Dermis microvascular lymphatic vessel endothelial cell (primary cell): ENCODE results near the gene ZDBF2. TPM values are rescaled to one million over a fixed set of nuclear protein-coding genes. Genes with fewer than 3 reads are reported as not detected.
"Not testable (repeated sequence)": the region's sequence is repeated elsewhere in the genome, so short reads cannot be mapped to it uniquely, and the experiment has no call there.

Experiments
- DNase-seq, 2 donors: peaks; one replicate each; pipeline versions ENCODE4 v3.0.0 to v3.0.0-alpha.2; 2010; ENCODE audit warnings: low read depth in 2 of 2
- total RNA-seq: library from RNA; depleted of rRNA; stranded (reverse); fragments of >200 nt; gene quantifications from 2 replicates; pipeline ENCODE4 v1.2.1, GENCODE V29; 2014

The ZDBF2 gene
- total RNA-seq, 1 donor from 2014 or later: 8.2 TPM

DNA sequence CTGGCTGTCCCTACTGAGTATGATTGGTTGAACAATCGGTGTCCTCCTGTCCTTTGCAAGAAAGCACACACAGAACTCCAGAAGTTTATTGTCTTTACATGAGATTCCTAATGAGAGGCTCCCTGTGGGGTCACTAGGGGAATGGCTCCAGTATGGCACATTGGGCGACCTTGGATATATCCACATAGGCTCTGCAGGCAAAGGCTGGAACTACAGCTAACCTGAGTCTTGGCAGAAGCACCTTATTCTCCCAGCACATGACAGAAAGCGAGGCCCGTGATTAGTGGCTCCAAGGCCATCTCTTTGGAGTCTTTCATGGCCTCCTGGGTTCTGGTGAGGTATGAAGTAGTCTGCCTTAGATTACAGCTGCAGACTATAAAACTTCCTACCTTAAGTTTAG is 49.0 kb downstream of the ZDBF2 start:
- no peak for DNase-seq

GRCh38 chr2:206324869-206325268 is 50.4 kb downstream of the ZDBF2 start:
- DNase-seq: no peak

GRCh38 chr2:206328974-206329373 is 54.5 kb downstream of the ZDBF2 start:
- no peak for DNase-seq

GRCh38 chr2:206336861-206337260 is 62.4 kb downstream of the ZDBF2 start:
- DNase-seq: no peak

GRCh38 chr2:206337956-206338355 is 63.5 kb downstream of the ZDBF2 start:
- DNase-seq: no peak

DNA sequence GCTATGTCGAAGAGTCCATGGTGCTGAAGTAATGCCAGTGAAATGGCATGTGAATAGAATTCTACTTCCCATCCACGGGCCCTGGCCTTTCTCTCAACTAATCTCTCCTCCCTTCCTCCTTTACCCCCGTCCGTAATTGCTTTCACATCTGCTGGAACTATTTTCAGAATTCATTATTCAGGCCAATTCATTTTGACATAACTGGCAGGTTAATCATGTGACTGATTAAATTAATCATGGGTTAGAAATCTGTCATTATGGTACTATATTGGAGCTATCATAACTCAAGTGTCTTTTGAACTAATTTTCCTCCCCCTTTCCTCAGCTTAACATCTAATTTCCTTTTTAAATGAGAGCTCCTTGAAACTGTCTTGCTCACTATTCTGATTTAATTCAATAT is 66.9 kb downstream of the ZDBF2 start:
- DNase-seq: no peak

DNA sequence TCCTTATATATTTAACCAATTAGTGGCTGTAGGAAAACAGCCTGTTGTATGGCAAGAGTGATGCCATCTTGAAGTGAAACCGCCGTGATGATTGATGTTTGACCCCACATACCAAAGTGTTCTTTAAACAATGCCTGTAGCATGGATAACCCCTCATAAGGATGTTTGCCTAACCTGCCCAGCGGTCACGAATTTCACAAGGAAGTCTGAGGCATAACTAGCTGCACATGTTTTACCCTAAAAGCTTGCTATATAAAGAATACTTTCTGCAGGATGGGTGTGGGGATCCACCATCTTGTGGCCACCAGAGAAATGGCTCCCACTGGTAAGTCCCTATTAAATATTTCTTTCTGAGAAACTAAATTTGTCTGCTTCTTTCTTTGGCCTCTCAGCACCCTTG is 68.7 kb downstream of the ZDBF2 start:
- DNase-seq: no peak

GRCh38 chr2:206343816-206344215 is 69.4 kb downstream of the ZDBF2 start:
- DNase-seq: no peak

- no peak for DNase-seq
These were observed 71.1 kb downstream of the ZDBF2 start for GRCh38 chr2:206345606-206346005.

GRCh38 chr2:206349375-206349774 is 74.9 kb downstream of the ZDBF2 start:
- no peak for DNase-seq

DNA sequence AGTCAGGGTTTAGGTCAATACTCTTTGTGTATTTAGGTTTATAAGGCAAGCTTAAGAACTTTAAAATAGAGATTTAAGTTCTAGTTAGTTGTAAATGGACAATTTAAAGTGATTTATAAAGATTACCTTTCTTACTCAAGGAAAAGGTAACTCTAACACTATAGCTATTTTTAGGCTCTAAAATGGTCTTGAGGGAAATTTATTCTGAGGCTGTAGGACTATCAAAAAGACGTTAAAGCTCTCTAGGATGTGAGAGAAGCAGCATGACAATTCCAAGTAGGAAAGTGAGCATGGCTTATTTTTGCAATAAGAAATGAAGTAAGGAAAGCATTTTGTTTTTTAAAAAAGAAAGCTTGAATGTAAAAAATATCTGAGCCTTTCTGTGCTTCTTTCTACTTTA is 78.1 kb downstream of the ZDBF2 start:
- DNase-seq: no peak

- peak in 1 of 2 donors; percentile 1 for DNase-seq
These were observed 79.2 kb downstream of the ZDBF2 start for GRCh38 chr2:206353685-206354084.

DNA sequence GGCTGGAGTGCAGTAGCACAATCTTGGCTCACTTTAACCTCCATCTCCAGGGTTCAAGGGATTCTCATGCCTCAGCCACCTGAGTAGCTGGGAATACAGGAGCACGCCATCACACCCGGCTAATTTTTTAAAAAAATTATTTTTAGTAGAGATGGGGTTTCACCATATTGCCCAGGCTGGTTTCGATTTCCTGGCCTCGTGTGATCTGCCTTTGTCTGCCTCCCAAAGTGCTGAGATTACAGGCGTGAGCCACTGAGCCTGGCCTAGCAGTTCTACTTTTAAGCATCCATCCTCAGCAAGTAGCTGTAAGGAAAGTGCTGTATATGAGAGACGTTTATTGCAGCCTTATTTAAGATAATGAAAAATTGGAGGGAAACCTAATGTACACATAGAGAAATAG is 79.7 kb downstream of the ZDBF2 start:
- no peak for DNase-seq

DNA sequence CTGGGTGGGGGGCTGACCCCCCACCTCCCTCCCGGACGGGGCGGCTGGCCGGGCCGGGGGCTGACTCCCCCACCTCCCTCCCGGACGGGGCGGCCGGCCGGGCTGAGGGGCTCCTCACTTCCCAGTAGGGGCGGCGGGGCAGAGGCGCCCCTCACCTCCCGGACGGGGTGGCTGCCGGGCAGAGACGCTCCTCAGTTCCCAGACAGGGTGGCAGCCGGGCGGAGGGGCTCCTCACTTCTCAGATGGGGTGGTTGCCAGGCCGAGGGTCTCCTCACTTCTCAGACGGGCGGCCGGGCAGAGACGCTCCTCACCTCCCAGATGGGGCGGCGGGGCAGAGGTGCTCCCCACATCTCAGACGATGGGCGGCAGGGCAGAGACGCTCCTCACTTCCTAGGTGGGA is 82.4 kb downstream of the ZDBF2 start:
- DNase-seq: not testable (repeated sequence)

- DNase-seq: not testable (repeated sequence)
These were observed 86.4 kb downstream of the ZDBF2 start for GRCh38 chr2:206360840-206361239.

DNA sequence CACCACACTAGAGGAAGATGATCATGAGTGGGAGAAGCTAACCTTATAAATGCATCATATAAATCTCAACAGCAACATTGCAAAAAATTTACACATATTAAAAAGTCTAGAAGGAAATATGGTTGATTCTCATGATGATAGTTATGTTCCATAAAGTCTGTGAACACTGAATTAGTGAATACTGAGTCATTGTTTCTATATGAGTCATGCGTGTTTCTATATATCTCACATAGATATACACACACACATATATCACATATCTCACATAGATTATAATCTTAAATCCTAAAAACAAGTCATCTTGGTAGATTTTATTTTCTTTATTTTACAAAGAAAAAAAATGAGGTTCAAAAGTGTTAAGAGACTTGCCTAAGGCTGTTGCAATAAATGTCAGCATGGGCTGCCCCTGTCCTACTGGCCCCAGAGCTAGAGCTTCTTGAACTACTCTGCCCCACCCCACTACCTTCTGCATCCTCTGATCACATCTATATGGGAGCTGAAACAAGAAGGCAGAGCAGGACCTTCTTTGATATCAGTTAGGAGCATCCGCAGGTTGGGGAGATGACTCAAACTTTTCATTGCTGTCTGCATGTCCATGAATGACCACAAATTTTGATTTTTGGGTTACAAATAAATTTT is 87.1 kb downstream of the ZDBF2 start:
- DNase-seq: no peak

Other genes with a start within 250 kb of the ZDBF2 start
- 6.0 and 7.0 TPM in 2 replicates for gene INO80D, start 188.5 kb upstream of the ZDBF2 start, total RNA-seq
- 102 and 121 TPM in 2 replicates for gene NDUFS1, start 115.2 kb upstream of the ZDBF2 start, total RNA-seq
- 384 and 497 TPM in 2 replicates for gene EEF1B2, start 114.8 kb upstream of the ZDBF2 start, total RNA-seq
- gene ADAM23, start 168.9 kb downstream of the ZDBF2 start, total RNA-seq: 0.77 and 1.0 TPM in 2 replicates